Aorta (tissue), 5 donors: ENCODE measurements around the gene FAM221B. TPM values are rescaled to one million over a fixed set of nuclear protein-coding genes. Genes with fewer than 3 reads are reported as not detected.

ENCODE experiments used
- ATAC-seq: fragments of 200-7000 bp; cut with Tn5 transposase; one replicate; pipeline ENCODE4 v1.9.1; 2022; ENCODE audit warnings: moderate library complexity; ENCODE audit not compliant: low FRiP score
- DNase-seq, 2 donors: peaks; one replicate each; pipeline ENCODE4 v3.0.0-alpha.2; 2020
- H3K27ac ChIP-seq, 2 donors: one replicate each; pipeline ENCODE4 v1.5.1; 2013; ENCODE audit warnings: low read length in 2 of 2, mild to moderate bottlenecking in 2 of 2, moderate library complexity in 2 of 2, control low read depth in 1 of 2, inconsistent platforms in 1 of 2, low read depth in 1 of 2
- H3K27me3 ChIP-seq, 2 donors: one replicate each; pipeline ENCODE4 v1.6.1; 2013; ENCODE audit warnings: control low read depth in 1 of 2, low read length in 1 of 2, mild to moderate bottlenecking in 1 of 2, moderate library complexity in 1 of 2; ENCODE audit not compliant: insufficient read depth in 2 of 2, control insufficient read depth in 1 of 2
- H3K36me3 ChIP-seq, 2 donors: one replicate each; pipeline ENCODE4 v1.6.1; 2013; ENCODE audit warnings: control low read depth in 1 of 2, low read length in 1 of 2, mild to moderate bottlenecking in 1 of 2; ENCODE audit not compliant: insufficient read depth in 2 of 2, control insufficient read depth in 1 of 2
- H3K4me1 ChIP-seq, 2 donors: one replicate each; pipeline ENCODE4 v1.6.1; 2013; ENCODE audit warnings: low read length in 2 of 2, control low read depth in 1 of 2, mild to moderate bottlenecking in 1 of 2, moderate library complexity in 1 of 2; ENCODE audit not compliant: insufficient read depth in 2 of 2, control insufficient read depth in 1 of 2
- H3K4me3 ChIP-seq, 2 donors: one replicate each; pipeline ENCODE4 v1.5.1; 2013; ENCODE audit warnings: low read length in 2 of 2, control low read depth in 1 of 2, mild to moderate bottlenecking in 1 of 2
- H3K9me3 ChIP-seq: one replicate; pipeline ENCODE4 v1.6.1; 2013; ENCODE audit warnings: mild to moderate bottlenecking, low read length; ENCODE audit not compliant: control insufficient read depth
- WGBS, 2 donors: extraction: QIAGEN DNeasy Blood & Tissue Kit; methylation state at CpG; one replicate each; pipeline ENCODE4 v1.1.7; 2013; 5-methylcytosine and 5-hydroxymethylcytosine counted together
- intact Hi-C, 2 donors: fragments of 100-400 bp; cut with DNase I; formaldehyde crosslinking; loops; one replicate each; pipeline versions ENCODE4 v1.14.2 to v1.15.0; 2022
- long read RNA-seq, 2 donors: library from polyadenylated mRNA; unstranded; transcript quantifications; one replicate each; pipeline ENCODE4 v2.0.0, GENCODE V29; 2020 to 2021
- polyA plus RNA-seq, 2 donors: library from polyadenylated mRNA; stranded (reverse); fragments of 200-250 nt; gene quantifications; one replicate each; pipeline ENCODE4 v1.2.3, GENCODE V29; 2013
- total RNA-seq, 2 donors: library from RNA; stranded (reverse); fragmentation: NEBNext Ultra II Directional; extraction: Animal tissue kit (Norgen Biotek cat#: 25700); gene quantifications; one replicate each; pipeline ENCODE4 v1.2.1, GENCODE V29; 2021
- donor health status: healthy with polysubstance abuse.
- donor health status: Bipolar disorder and iron deficiency.
- donor health status: DM: no; HTN: no; CAD: no.
- donor health status: DM: no; HTN: no; CAD: no.
- donor health status: DM: yes; HTN: yes; CAD: no.

Gene FAM221B
- total RNA-seq, result not detected
- polyA plus RNA-seq, result under 1 TPM in 1 of 2 donors, not detected in 1; 0.13 TPM
- long read RNA-seq, donor 1, result 0 reads
- long read RNA-seq, donor 2, result 0 reads

- Histone ChIP-seq H3K4me1 (peaks cover 0 to 5% of the 10 kb centered on the region in 2 donors), H3K9me3 (no peaks in the 10 kb centered on the region), H3K27ac (peak within 1 kb of the TSS; percentile 66 to 87), H3K4me3 (peak within 1 kb of the TSS; percentile 45 to 46), H3K27me3 (no peaks in the 10 kb centered on the region), H3K36me3 (no peaks in the 10 kb centered on the region)
- WGBS, 2 donors, result 1% methylated on average over 21 of the region's 21 CpGs
- no peak for ATAC-seq
- DNase-seq, result no peak
- intact Hi-C loops, result loop anchor here in 1 of 2 donors (5.0 kb wide), 2 partner anchors 36 to 54 kb away; partner anchors contain the start of gene NPR2
Observed at GRCh38 chr9:35828716-35829083, at the start of gene FAM221B. TSS of gene FAM221B (minus strand) at chr9:35828732. CDS start at chr9:35826161, 2,571 bp downstream.

DNA sequence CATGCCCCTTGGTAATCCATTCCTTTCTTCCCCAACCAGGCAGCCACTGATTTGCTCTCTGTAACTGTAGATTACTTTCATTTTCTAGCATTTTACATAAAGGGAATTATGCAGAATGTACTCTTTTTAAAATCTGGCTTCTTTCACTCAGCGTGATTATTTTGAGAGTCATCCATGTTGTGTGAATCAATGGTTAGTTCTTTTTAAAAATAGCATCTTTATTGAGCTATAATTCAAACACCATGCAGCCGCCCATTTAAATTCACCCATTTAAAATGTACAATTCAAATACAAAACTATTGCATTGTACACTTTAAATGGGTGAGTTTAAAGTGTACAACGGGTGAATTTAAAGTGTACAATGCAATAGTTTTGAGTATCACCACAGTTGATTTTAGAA lies 44.0 kb upstream of the FAM221B start:
- DNase-seq (no peak), ATAC-seq (no peak)
- no peaks in the 10 kb centered on the region for H3K9me3 ChIP-seq
- H3K4me1 ChIP-seq, result no peaks in the 10 kb centered on the region
- H3K36me3 ChIP-seq, result no peaks in the 10 kb centered on the region
- WGBS, 2 donors, result 70 to 73% methylated on average over 3 of the region's 3 CpGs
- H3K4me3 ChIP-seq, result no peak overlapping the region
- H3K27ac ChIP-seq, result no peak overlapping the region
- H3K27me3 ChIP-seq, result no peaks in the 10 kb centered on the region
- intact Hi-C loops, result no loop called here

DNA sequence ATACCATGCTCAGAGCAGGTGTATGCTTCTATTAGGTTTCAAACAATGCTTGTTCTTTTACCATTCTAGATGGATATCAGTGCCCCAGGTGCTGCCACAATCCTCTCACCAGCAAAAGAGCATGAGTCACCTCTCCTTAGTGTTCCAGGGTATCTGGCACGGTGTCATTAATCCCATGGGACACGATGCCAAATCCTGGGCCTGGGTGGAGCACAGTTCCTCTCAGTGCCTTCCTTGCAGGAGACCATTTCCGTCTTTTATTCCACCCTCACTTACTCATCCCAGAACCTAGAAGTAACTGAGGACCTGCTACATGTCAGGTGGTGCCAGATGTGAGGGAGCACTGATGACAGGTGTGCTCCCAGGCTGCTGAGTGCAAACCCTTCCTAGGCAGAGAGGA lies 43.0 kb upstream of the FAM221B start:
- Histone ChIP-seq H3K27ac (no peak overlapping the region), H3K36me3 (no peaks in the 10 kb centered on the region), H3K4me1 (no peaks in the 10 kb centered on the region), H3K4me3 (no peak overlapping the region), H3K27me3 (no peaks in the 10 kb centered on the region), H3K9me3 (no peaks in the 10 kb centered on the region)
- WGBS, 2 donors, result 49% methylated on average over 3 of the region's 3 CpGs
- intact Hi-C loops, result loop anchor here in 1 of 2 donors (2.0 kb wide), 1 partner anchor 21 kb away; no protein-coding TSS in a partner anchor
- ATAC-seq, result peak; percentile 29
- DNase-seq, result peak in 1 of 2 donors; percentile 29

GRCh38 chr9:35870351-35870923 lies 41.9 kb upstream of the FAM221B start, which contains the start of gene OR13J1:
TSS of gene OR13J1 (minus strand) at chr9:35870401. CDS start at chr9:35870401, 0 bp downstream.
- intact Hi-C loops, result loop anchor here in 1 of 2 donors (2.0 kb wide), 1 partner anchor 22 kb away; no protein-coding TSS in a partner anchor
- DNase-seq (no peak), ATAC-seq (no peak)
- no peak within 1 kb of the TSS for H3K4me3 ChIP-seq
- no peak within 1 kb of the TSS for H3K27ac ChIP-seq
- H3K27me3 ChIP-seq, result no peaks in the 10 kb centered on the region
- WGBS, 2 donors, result 89 to 92% methylated on average over 8 of the region's 8 CpGs
- H3K9me3 ChIP-seq, result no peaks in the 10 kb centered on the region
- H3K36me3 ChIP-seq, result no peaks in the 10 kb centered on the region
- H3K4me1 ChIP-seq, result no peaks in the 10 kb centered on the region

- H3K27me3 ChIP-seq, result no peaks in the 10 kb centered on the region
- DNase-seq, result peak in 1 of 2 donors; percentile 44
- no peaks in the 10 kb centered on the region for H3K36me3 ChIP-seq
- WGBS, 2 donors, result 89 to 91% methylated on average over 19 of the region's 19 CpGs
- H3K9me3 ChIP-seq, result no peaks in the 10 kb centered on the region
- intact Hi-C loops, result loop anchor here in 1 of 2 donors (2.0 kb wide), 1 partner anchor 23 kb away; no protein-coding TSS in a partner anchor
- H3K4me3 ChIP-seq, result no peak overlapping the region
- no peak for ATAC-seq
- no peak overlapping the region for H3K27ac ChIP-seq
- no peaks in the 10 kb centered on the region for H3K4me1 ChIP-seq
Observed at GRCh38 chr9:35869621-35870216, 41.2 kb upstream of the FAM221B start.

DNA sequence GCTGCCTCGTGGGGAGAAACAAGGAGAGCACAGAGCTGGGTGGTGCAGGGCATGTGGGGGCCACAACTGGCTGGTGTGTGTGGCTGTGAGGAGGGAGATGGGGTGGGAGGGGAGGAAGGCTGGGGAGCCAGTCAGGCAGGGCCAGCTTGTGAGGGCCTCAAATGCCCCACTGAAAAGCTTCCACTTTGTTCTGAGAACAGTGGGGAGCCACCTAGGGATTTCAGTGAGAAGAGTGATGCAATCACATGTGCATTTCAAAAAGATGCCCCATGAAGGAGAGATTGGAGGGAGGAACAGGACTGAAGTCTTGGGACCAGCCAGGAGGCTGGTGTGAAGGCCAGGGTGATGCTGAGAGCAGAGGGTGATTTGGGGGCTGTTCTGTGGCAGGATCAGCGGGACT lies 40.4 kb upstream of the FAM221B start:
- DNase-seq (peak in 1 of 2 donors; percentile 25), ATAC-seq (no peak)
- intact Hi-C loops, result no loop called here
- no peaks in the 10 kb centered on the region for H3K27me3 ChIP-seq
- H3K27ac ChIP-seq, result no peak overlapping the region
- no peaks in the 10 kb centered on the region for H3K9me3 ChIP-seq
- 83% methylated on average over 2 of the region's 2 CpGs for WGBS, 2 donors
- no peaks in the 10 kb centered on the region for H3K4me1 ChIP-seq
- no peak overlapping the region for H3K4me3 ChIP-seq
- H3K36me3 ChIP-seq, result no peaks in the 10 kb centered on the region

DNA sequence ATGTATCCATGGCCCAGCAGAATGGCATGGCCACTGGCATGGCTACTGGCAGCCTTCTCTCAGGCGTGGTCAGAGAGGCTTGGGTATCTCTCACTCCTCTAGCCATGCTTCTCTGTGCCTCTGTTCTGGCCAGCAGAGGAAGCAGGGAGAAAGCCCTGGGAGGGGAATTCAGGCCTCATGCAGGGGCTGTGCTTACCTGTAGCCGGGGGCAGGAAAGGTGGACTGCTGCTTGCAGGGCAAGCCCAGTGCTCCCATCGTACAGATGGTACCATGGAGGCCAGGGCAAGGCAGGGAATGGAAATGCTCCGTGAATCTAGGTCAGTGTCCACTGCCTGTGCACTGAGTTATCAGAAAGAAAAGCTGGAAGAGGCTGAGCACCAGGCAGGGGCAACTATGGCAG lies 39.0 kb upstream of the FAM221B start:
- H3K27me3 ChIP-seq, result no peaks in the 10 kb centered on the region
- DNase-seq, result no peak
- no peak overlapping the region for H3K4me3 ChIP-seq
- H3K36me3 ChIP-seq, result no peaks in the 10 kb centered on the region
- no peaks in the 10 kb centered on the region for H3K9me3 ChIP-seq
- H3K4me1 ChIP-seq, result no peaks in the 10 kb centered on the region
- 92 to 96% methylated on average over 4 of the region's 4 CpGs for WGBS, 2 donors
- intact Hi-C loops, result no loop called here
- ATAC-seq, result no peak
- H3K27ac ChIP-seq, result no peak overlapping the region

GRCh38 chr9:35864695-35865255 lies 36.2 kb upstream of the FAM221B start:
- Histone ChIP-seq H3K27me3 (no peaks in the 10 kb centered on the region), H3K4me3 (no peak overlapping the region), H3K36me3 (no peaks in the 10 kb centered on the region), H3K27ac (no peak overlapping the region), H3K4me1 (no peaks in the 10 kb centered on the region), H3K9me3 (no peaks in the 10 kb centered on the region)
- intact Hi-C loops, result no loop called here
- no peak for ATAC-seq
- no peak for DNase-seq
- WGBS, 2 donors, result 80 to 86% methylated on average over 8 of the region's 8 CpGs
